Nephron progenitor cell (in vitro differentiated cells): ENCODE results near the gene SYPL1.

Source experiments
- DNase-seq: peaks from one replicate; pipeline ENCODE4 v3.0.0; 2021
- H3K27ac Mint-ChIP-seq: 2 replicates; pipeline ENCODE4 v1.8.0; 2021; ENCODE audit warnings: mild to moderate bottlenecking, moderate library complexity, mixed read lengths
- H3K27me3 Mint-ChIP-seq: 2 replicates; pipeline ENCODE4 v1.8.0; 2021; ENCODE audit warnings: mild to moderate bottlenecking, low read depth, mixed read lengths; ENCODE audit not compliant: poor library complexity
- H3K36me3 Mint-ChIP-seq: 2 replicates; pipeline ENCODE4 v1.8.0; 2021; ENCODE audit warnings: low read depth, mixed read lengths
- H3K4me1 Mint-ChIP-seq: 2 replicates; pipeline ENCODE4 v1.8.0; 2021; ENCODE audit warnings: mixed read lengths
- H3K4me3 Mint-ChIP-seq: 2 replicates; pipeline ENCODE4 v1.8.0; 2021; ENCODE audit warnings: mild to moderate bottlenecking, moderate library complexity, mixed read lengths
- H3K9me3 Mint-ChIP-seq: 2 replicates; pipeline ENCODE4 v1.8.0; 2021; ENCODE audit warnings: mild to moderate bottlenecking, moderate library complexity, mixed read lengths
- TF ChIP-seq, protein P1 (sequence below): fragments of 200-600 bp; sonication (generic); IDR thresholded peaks from 2 replicates; pipeline ENCODE4 v1.5.0; 2021; ENCODE audit warnings: antibody characterized with exemption

Gene SYPL1

DNA sequence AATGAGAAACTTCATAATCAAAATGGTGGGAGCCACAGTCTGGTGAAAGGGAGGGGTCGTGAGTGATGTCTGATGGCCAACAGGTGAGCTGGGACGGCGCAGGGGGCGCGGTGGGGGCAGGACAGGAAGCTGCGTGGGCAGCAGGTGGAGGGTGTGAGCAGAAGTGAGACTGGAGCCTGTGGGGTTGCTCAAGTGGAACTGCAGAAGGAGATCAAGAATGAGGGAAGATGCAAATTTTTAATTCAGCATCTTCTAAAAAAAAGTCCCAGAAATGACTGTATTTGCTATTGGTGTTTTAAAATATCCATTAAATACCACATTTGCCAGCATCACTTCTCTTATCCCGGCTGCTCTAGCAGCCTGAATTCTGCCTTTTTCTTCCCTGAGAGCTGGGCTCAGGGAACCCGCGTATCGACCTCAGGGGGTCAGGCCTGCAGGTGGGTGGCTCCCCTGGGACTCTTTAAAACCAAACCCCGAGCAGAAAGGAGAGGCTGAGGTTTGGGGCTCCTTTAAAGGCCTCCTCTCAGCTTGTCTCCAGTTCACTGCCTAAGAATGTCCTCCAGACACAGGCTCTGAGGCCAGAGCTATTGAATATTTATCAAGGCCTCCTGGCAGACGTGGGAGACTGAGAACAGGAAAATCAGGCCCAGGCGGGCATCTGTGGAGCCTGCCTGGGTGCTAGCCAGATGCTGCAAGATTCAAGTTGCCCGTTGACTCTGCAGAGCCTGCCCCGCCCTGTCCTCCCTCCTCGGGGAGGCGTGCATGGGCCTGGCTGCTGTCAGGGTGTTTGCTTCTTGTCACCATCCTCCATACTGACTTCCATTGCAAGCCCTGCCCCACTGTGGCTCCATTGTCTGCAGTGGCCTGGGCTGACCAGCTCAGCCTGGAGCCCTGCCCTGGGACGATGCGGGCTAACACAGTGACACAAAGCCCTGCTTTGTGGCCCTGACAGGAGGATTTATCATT, 53.9 kb downstream of the SYPL1 start:
- Mint-ChIP-seq H3K9me3 (peaks cover 14% of the 10 kb centered on the region), H3K4me1 (peaks cover 52% of the 10 kb centered on the region), H3K27me3 (peaks cover 5% of the 10 kb centered on the region), H3K36me3 (peaks cover 7% of the 10 kb centered on the region), H3K4me3 (no peak overlapping the region), H3K27ac (no peak overlapping the region)
- TF ChIP-seq, protein P1, sequence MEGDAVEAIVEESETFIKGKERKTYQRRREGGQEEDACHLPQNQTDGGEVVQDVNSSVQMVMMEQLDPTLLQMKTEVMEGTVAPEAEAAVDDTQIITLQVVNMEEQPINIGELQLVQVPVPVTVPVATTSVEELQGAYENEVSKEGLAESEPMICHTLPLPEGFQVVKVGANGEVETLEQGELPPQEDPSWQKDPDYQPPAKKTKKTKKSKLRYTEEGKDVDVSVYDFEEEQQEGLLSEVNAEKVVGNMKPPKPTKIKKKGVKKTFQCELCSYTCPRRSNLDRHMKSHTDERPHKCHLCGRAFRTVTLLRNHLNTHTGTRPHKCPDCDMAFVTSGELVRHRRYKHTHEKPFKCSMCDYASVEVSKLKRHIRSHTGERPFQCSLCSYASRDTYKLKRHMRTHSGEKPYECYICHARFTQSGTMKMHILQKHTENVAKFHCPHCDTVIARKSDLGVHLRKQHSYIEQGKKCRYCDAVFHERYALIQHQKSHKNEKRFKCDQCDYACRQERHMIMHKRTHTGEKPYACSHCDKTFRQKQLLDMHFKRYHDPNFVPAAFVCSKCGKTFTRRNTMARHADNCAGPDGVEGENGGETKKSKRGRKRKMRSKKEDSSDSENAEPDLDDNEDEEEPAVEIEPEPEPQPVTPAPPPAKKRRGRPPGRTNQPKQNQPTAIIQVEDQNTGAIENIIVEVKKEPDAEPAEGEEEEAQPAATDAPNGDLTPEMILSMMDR = no peak
- DNase-seq = no peak

DNA sequence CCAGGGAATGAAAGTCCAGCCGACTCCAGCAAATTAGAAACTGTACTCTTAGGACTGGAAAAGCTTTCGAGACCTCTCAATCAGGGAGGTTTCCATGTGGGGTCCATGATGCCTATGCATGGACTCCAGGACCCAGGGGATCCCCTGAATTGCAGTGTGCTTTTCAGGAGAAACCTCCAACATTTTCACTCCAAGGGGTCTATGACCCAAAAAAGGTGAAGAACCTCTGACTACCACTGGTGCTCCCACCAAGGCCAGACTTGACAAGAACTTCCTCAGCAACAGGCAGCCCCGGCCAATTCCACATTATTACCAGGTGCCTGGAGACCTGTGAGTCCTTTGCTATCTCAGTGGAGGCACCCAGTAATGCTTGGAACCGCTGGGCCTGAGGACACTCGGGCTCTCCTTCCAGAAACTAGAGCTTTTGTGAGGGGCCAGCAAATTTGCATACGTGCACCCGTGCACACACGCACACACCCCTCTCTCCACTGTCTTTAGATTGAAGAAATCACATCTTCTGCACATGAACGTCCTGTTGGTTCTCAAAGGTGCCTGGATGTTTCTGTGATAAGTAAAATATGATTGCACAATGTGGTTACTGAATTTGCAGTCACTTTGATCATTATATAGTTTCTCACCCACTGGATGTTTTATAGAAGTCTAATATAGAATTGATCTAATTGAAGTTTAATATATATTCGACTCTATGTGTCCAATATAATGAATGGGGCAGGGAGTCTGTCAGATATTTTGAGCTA, 54.7 kb downstream of the SYPL1 start:
- H3K27ac Mint-ChIP-seq = no peak overlapping the region
- H3K27me3 Mint-ChIP-seq = peaks cover 9% of the 10 kb centered on the region
- H3K36me3 Mint-ChIP-seq = peaks cover 7% of the 10 kb centered on the region
- peaks cover 14% of the 10 kb centered on the region for H3K9me3 Mint-ChIP-seq
- H3K4me3 Mint-ChIP-seq = no peak overlapping the region
- H3K4me1 Mint-ChIP-seq = peaks cover 43% of the 10 kb centered on the region
- TF ChIP-seq, protein P1 = no peak
- DNase-seq = no peak

GRCh38 chr7:106056513-106057203, 55.5 kb downstream of the SYPL1 start:
- no peak overlapping the region for H3K27ac Mint-ChIP-seq
- TF ChIP-seq, protein P1 = peak; percentile 67
- H3K9me3 Mint-ChIP-seq = peaks cover 11% of the 10 kb centered on the region
- no peak overlapping the region for H3K4me3 Mint-ChIP-seq
- H3K27me3 Mint-ChIP-seq = peaks cover 9% of the 10 kb centered on the region
- H3K4me1 Mint-ChIP-seq = peaks cover 39% of the 10 kb centered on the region
- peak; percentile 56 for DNase-seq
- H3K36me3 Mint-ChIP-seq = peaks cover 7% of the 10 kb centered on the region

GRCh38 chr7:106054971-106055532, 57.1 kb downstream of the SYPL1 start:
- Mint-ChIP-seq H3K4me3 (no peak overlapping the region), H3K9me3 (peaks cover 3% of the 10 kb centered on the region), H3K36me3 (no peaks in the 10 kb centered on the region), H3K4me1 (peaks cover 55% of the 10 kb centered on the region), H3K27me3 (peaks cover 13% of the 10 kb centered on the region), H3K27ac (no peak overlapping the region)
- no peak for DNase-seq
- TF ChIP-seq, protein P1 = no peak

- Mint-ChIP-seq H3K4me1 (peaks cover 52% of the 10 kb centered on the region), H3K9me3 (peaks cover 1% of the 10 kb centered on the region), H3K4me3 (no peak overlapping the region), H3K27me3 (peaks cover 13% of the 10 kb centered on the region), H3K27ac (no peak overlapping the region), H3K36me3 (no peaks in the 10 kb centered on the region)
- DNase-seq = no peak
- TF ChIP-seq, protein P1 = no peak
Observed at GRCh38 chr7:106054156-106054910, 57.8 kb downstream of the SYPL1 start.
